ENCODE measurements around the gene TRRAP. TPM values are rescaled to one million over a fixed set of nuclear protein-coding genes. Genes with fewer than 3 reads are reported as not detected.

The TRRAP gene
- total and polyA plus RNA-seq, 4 donors, result 4.3 to 22.7 (median 10.1) TPM

DNA sequence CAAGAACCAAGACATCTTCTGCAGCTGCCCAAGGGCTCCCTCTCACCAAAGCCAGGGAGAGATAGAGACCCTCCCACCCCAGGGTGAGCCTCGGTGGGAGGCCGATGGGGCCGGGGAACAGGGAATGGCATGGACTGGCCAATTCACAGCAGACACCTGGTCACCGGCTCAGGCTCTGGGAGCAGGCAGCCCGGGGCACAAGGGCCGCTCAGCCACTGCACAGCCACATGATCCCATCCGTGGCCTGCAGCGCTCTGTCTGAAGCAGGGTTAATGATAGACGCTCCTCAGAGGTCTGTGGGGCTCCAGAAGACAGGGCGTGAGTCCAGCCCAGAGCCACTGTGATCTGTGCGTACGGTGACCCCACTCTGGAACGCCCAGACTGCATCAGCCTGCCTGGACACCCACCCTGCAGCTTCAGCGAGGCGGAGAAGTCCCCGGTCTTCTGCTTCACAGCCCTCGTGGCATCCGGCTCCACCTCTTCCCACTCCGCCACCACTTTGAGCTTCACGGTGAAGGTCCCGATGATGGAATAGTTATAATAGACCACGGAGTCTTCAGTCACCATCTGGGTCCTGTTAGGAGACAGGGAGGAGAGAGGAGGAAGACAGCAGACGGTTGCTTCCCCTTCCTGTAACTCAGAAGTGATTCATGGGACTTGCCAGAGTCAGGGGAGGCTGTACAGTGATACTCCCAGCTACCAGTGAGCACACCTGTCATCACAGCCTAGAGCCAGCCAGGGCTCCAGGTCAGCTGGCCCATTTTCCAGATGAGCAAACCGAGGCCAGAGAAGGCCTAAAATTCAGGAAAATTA is 22.5 kb upstream of the TRRAP start:
- Histone ChIP-seq H3K27me3 (ENCODE audit: control insufficient read depth in 4 of 4, insufficient read depth in 4 of 4, low read length in 3 of 4) (no peaks in the 10 kb centered on the region), H3K9me3 (ENCODE audit: control insufficient read depth in 4 of 4, low read length in 3 of 4) (no peaks in the 10 kb centered on the region), H3K9ac (ENCODE audit: low read depth in 1 of 2, low read length in 2 of 2) (no peak overlapping the region), H3K4me1 (ENCODE audit: control insufficient read depth in 4 of 4, insufficient read depth in 4 of 4, low read length in 3 of 4) (no peaks in the 10 kb centered on the region), H3K36me3 (ENCODE audit: control insufficient read depth in 4 of 4, insufficient read depth in 3 of 4, low read depth in 1 of 4, low read length in 3 of 4) (no peaks in the 10 kb centered on the region), H3K27ac (ENCODE audit: low read depth in 1 of 2, low read length in 2 of 2) (no peak overlapping the region), H3K4me3 (ENCODE audit: low read depth in 1 of 3, low read length in 3 of 3) (no peak overlapping the region)
- TF ChIP-seq, protein P1, sequence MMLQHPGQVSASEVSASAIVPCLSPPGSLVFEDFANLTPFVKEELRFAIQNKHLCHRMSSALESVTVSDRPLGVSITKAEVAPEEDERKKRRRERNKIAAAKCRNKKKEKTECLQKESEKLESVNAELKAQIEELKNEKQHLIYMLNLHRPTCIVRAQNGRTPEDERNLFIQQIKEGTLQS (IDR thresholded peaks at IDR 0.05), result no peak
- WGBS, result 80% methylated on average over 24 of the region's 24 CpGs
- DNase-seq (ENCODE audit: low spot score), result no peak

DNA sequence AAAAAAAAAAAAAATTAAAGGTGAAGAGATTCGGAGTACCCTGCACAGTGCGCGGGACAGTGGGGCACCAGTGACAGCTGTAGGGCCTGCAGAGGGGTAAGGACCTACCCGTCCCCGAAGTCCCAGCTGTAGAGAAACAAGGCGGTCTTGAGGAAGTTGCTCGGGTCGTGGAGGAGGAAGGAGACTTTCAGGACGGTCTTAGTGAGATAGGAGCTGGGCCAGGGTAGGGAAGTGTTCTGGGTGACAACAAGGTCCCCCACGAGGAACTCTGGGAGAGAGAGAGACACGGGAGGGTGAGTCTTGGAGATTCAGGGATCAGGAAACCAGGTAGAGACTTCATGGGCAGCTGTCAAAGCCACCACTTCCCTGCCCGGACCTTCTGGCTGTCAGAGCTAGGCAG is 18.3 kb upstream of the TRRAP start:
- H3K9ac ChIP-seq (ENCODE audit: low read depth in 1 of 2, low read length in 2 of 2), result no peak overlapping the region
- no peaks in the 10 kb centered on the region for H3K9me3 ChIP-seq (ENCODE audit: control insufficient read depth in 4 of 4, low read length in 3 of 4)
- no peaks in the 10 kb centered on the region for H3K4me1 ChIP-seq (ENCODE audit: control insufficient read depth in 4 of 4, insufficient read depth in 4 of 4, low read length in 3 of 4)
- H3K27ac ChIP-seq (ENCODE audit: low read depth in 1 of 2, low read length in 2 of 2), result no peak overlapping the region
- DNase-seq (ENCODE audit: low spot score), result no peak
- no peak overlapping the region for H3K4me3 ChIP-seq (ENCODE audit: low read depth in 1 of 3, low read length in 3 of 3)
- H3K36me3 ChIP-seq (ENCODE audit: control insufficient read depth in 4 of 4, insufficient read depth in 3 of 4, low read depth in 1 of 4, low read length in 3 of 4), result no peaks in the 10 kb centered on the region
- WGBS, result 73% methylated on average over 12 of the region's 12 CpGs
- no peak for TF ChIP-seq JUND (IDR thresholded peaks at IDR 0.05)
- no peak for TF ChIP-seq NR2F2 (IDR thresholded peaks at IDR 0.05)
- TF ChIP-seq YY1 (IDR thresholded peaks at IDR 0.05), result no peak
- no peak for TF ChIP-seq FOXA1 (IDR thresholded peaks at IDR 0.05)
- no peak for TF ChIP-seq HNF4G (IDR thresholded peaks at IDR 0.05)
- TF ChIP-seq, protein P2, sequence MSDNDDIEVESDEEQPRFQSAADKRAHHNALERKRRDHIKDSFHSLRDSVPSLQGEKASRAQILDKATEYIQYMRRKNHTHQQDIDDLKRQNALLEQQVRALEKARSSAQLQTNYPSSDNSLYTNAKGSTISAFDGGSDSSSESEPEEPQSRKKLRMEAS (IDR thresholded peaks at IDR 0.05), result no peak
- no peak for TF ChIP-seq RXRA (IDR thresholded peaks at IDR 0.05)
- TF ChIP-seq GABPA (IDR thresholded peaks at IDR 0.05 in 1 of 2, conservative IDR thresholded peaks at IDR 0.05 in 1 of 2), result no peak
- no peak for TF ChIP-seq EGR1 (IDR thresholded peaks at IDR 0.05; ENCODE audit: low read depth in 2 of 2)
- no peak for TF ChIP-seq FOXA2 (IDR thresholded peaks at IDR 0.05)
- TF ChIP-seq SP1 (IDR thresholded peaks at IDR 0.05), result no peak
- no peak for TF ChIP-seq REST (IDR thresholded peaks at IDR 0.05)
- no peak for TF ChIP-seq HNF4A (conservative IDR thresholded peaks at IDR 0.05)
- TF ChIP-seq RAD21 (IDR thresholded peaks at IDR 0.05), result no peak
- TF ChIP-seq, protein P1 (IDR thresholded peaks at IDR 0.05), result no peak
- TF ChIP-seq ZBTB33 (IDR thresholded peaks at IDR 0.05), result no peak
- no peak for TF ChIP-seq CTCF (IDR thresholded peaks at IDR 0.05; ENCODE audit: low read depth, low read length, missing input control)
- no peak for TF ChIP-seq TAF1 (conservative IDR thresholded peaks at IDR 0.05)
- no peaks in the 10 kb centered on the region for H3K27me3 ChIP-seq (ENCODE audit: control insufficient read depth in 4 of 4, insufficient read depth in 4 of 4, low read length in 3 of 4)
